Measurements from ENCODE around the gene ABCA7. TPM values are rescaled to one million over a fixed set of nuclear protein-coding genes. Genes with fewer than 3 reads are reported as not detected.
A peak's percentile ranks its signal among the peaks of the same experiment; 100 is the strongest.

Gene ABCA7
- total and polyA plus RNA-seq, 2 of the 13 experiments (the other 11 are each of a cell fraction or from before 2014, with no cell fraction given), result 4.4 to 32.4 TPM

DNA sequence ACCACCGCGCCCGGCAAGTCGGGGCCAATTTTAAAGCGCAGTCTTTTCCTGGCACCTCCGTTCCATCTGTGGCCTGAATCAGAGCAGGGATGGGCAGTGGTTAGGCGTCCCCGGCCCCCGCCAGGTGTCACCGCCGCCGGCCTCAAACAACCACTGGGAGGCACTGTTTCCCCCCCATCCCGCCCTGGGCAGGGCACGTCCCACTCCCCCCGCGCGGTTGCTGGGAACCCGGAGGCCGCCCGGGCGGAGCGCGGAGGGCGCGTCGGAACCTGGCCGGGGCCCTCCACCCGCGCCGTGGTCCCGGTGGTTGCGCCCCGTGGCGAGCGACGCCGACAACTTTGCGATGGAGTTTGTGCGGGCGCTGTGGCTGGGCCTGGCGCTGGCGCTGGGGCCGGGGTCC lies 39.8 kb upstream of the ABCA7 start, which contains the start of gene GRIN3B:
Gene GRIN3B (plus strand): TSS at position 325 of the 400 bp plus-strand sequence. CDS start 19 bp downstream, at position 344.
- intact Hi-C loops (cut with micrococcal nuclease; ENCODE audit: unreplicated experiment), result no loop called here
- peak; percentile 43 for DNase-seq (ENCODE audit: low spot score)
- in situ Hi-C loops (cut with HindIII; ENCODE audit: extremely low pct_ligation_motif_present, low pct_unique_long_range_greater_than_20kb), result no loop called here
- Histone ChIP-seq H3K79me2 (ENCODE audit: insufficient read depth, low read length) (no peaks in the 10 kb centered on the region), H3K9me3 (ENCODE audit: low read length) (no peaks in the 10 kb centered on the region), H3K9ac (ENCODE audit: insufficient read depth, low read depth, low read length) (0 out of 2 replicates have a peak within 1 kb of the TSS, but pooled peaks have one; percentile 8), H3K36me3 (replicated peaks in 1 of 2; ENCODE audit: control insufficient read depth in 1 of 2, insufficient read depth in 2 of 2, low read length in 2 of 2) (no peaks in the 10 kb centered on the region), H2AFZ (ENCODE audit: low read length) (no peak within 1 kb of the TSS), H3K4me1 (ENCODE audit: insufficient read depth, low read length) (peaks cover 36% of the 10 kb centered on the region), H4K20me1 (ENCODE audit: insufficient read depth, low read length) (no peaks in the 10 kb centered on the region), H3K27me3 (ENCODE audit: control insufficient read depth in 1 of 2, insufficient read depth in 2 of 2, low read length in 2 of 2) (peaks cover 14 to 50% of the 10 kb centered on the region in 2 experiments), H3K4me2 (ENCODE audit: low read depth, low read length) (peak within 1 kb of the TSS; percentile 65), H3K27ac (ENCODE audit: extremely low read length, insufficient read depth, low read length) (no peak within 1 kb of the TSS), H3K4me3 (replicated peaks in 1 of 3; ENCODE audit: insufficient read depth in 1 of 3, low read depth in 2 of 3, low read length in 3 of 3) (peak within 1 kb of the TSS; percentile 33 to 66 (median 37); a peak in 5 of 6 replicates)
- FAIRE-seq, result no peak
- ATAC-seq, result peak; percentile 41
- CTCF ChIA-PET (ENCODE audit: low intra/inter-chr PET ratio, low total read pairs), result no interaction called here
- no TSS peak for BruUV-seq (replicated peaks)
- WGBS (ENCODE audit: low lambda C conversion rate), result 0% methylated on average over 6 of the region's 43 CpGs
- POLR2A ChIA-PET, result no interaction called here
- TF ChIP-seq, protein P1, sequence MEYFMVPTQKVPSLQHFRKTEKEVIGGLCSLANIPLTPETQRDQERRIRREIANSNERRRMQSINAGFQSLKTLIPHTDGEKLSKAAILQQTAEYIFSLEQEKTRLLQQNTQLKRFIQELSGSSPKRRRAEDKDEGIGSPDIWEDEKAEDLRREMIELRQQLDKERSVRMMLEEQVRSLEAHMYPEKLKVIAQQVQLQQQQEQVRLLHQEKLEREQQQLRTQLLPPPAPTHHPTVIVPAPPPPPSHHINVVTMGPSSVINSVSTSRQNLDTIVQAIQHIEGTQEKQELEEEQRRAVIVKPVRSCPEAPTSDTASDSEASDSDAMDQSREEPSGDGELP (IDR thresholded peaks at IDR 0.05; ENCODE audit: borderline replicate concordance, low read depth), result 0 out of 2 replicates have a peak, but pooled peaks have one; percentile 10
- TF ChIP-seq, protein P2, sequence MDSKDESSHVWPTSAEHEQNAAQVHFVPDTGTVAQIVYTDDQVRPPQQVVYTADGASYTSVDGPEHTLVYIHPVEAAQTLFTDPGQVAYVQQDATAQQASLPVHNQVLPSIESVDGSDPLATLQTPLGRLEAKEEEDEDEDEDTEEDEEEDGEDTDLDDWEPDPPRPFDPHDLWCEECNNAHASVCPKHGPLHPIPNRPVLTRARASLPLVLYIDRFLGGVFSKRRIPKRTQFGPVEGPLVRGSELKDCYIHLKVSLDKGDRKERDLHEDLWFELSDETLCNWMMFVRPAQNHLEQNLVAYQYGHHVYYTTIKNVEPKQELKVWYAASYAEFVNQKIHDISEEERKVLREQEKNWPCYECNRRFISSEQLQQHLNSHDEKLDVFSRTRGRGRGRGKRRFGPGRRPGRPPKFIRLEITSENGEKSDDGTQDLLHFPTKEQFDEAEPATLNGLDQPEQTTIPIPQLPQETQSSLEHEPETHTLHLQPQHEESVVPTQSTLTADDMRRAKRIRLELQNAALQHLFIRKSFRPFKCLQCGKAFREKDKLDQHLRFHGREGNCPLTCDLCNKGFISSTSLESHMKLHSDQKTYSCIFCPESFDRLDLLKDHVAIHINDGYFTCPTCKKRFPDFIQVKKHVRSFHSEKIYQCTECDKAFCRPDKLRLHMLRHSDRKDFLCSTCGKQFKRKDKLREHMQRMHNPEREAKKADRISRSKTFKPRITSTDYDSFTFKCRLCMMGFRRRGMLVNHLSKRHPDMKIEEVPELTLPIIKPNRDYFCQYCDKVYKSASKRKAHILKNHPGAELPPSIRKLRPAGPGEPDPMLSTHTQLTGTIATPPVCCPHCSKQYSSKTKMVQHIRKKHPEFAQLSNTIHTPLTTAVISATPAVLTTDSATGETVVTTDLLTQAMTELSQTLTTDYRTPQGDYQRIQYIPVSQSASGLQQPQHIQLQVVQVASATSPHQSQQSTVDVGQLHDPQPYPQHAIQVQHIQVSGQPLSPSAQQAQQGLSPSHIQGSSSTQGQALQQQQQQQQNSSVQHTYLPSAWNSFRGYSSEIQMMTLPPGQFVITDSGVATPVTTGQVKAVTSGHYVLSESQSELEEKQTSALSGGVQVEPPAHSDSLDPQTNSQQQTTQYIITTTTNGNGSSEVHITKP (CRISPR knock-in tag; IDR thresholded peaks at IDR 0.05; ENCODE audit: low read depth), result no peak
- no peak for TF ChIP-seq RFX5 (IDR thresholded peaks at IDR 0.05; ENCODE audit: low read depth, low read length)
- TF ChIP-seq, protein P3, sequence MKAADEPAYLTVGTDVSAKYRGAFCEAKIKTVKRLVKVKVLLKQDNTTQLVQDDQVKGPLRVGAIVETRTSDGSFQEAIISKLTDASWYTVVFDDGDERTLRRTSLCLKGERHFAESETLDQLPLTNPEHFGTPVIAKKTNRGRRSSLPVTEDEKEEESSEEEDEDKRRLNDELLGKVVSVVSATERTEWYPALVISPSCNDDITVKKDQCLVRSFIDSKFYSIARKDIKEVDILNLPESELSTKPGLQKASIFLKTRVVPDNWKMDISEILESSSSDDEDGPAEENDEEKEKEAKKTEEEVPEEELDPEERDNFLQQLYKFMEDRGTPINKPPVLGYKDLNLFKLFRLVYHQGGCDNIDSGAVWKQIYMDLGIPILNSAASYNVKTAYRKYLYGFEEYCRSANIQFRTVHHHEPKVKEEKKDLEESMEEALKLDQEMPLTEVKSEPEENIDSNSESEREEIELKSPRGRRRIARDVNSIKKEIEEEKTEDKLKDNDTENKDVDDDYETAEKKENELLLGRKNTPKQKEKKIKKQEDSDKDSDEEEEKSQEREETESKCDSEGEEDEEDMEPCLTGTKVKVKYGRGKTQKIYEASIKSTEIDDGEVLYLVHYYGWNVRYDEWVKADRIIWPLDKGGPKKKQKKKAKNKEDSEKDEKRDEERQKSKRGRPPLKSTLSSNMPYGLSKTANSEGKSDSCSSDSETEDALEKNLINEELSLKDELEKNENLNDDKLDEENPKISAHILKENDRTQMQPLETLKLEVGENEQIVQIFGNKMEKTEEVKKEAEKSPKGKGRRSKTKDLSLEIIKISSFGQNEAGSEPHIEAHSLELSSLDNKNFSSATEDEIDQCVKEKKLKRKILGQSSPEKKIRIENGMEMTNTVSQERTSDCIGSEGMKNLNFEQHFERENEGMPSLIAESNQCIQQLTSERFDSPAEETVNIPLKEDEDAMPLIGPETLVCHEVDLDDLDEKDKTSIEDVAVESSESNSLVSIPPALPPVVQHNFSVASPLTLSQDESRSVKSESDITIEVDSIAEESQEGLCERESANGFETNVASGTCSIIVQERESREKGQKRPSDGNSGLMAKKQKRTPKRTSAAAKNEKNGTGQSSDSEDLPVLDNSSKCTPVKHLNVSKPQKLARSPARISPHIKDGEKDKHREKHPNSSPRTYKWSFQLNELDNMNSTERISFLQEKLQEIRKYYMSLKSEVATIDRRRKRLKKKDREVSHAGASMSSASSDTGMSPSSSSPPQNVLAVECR (CRISPR knock-in tag; IDR thresholded peaks at IDR 0.05; ENCODE audit: borderline replicate concordance), result peak; percentile 69; the same call in 1 of the 2 replicates
- 0 out of 2 replicates have a peak, but pooled peaks have one; percentile 45 for TF ChIP-seq ZBTB38 (CRISPR knock-in tag; IDR thresholded peaks at IDR 0.05)
- TF ChIP-seq, protein P4, sequence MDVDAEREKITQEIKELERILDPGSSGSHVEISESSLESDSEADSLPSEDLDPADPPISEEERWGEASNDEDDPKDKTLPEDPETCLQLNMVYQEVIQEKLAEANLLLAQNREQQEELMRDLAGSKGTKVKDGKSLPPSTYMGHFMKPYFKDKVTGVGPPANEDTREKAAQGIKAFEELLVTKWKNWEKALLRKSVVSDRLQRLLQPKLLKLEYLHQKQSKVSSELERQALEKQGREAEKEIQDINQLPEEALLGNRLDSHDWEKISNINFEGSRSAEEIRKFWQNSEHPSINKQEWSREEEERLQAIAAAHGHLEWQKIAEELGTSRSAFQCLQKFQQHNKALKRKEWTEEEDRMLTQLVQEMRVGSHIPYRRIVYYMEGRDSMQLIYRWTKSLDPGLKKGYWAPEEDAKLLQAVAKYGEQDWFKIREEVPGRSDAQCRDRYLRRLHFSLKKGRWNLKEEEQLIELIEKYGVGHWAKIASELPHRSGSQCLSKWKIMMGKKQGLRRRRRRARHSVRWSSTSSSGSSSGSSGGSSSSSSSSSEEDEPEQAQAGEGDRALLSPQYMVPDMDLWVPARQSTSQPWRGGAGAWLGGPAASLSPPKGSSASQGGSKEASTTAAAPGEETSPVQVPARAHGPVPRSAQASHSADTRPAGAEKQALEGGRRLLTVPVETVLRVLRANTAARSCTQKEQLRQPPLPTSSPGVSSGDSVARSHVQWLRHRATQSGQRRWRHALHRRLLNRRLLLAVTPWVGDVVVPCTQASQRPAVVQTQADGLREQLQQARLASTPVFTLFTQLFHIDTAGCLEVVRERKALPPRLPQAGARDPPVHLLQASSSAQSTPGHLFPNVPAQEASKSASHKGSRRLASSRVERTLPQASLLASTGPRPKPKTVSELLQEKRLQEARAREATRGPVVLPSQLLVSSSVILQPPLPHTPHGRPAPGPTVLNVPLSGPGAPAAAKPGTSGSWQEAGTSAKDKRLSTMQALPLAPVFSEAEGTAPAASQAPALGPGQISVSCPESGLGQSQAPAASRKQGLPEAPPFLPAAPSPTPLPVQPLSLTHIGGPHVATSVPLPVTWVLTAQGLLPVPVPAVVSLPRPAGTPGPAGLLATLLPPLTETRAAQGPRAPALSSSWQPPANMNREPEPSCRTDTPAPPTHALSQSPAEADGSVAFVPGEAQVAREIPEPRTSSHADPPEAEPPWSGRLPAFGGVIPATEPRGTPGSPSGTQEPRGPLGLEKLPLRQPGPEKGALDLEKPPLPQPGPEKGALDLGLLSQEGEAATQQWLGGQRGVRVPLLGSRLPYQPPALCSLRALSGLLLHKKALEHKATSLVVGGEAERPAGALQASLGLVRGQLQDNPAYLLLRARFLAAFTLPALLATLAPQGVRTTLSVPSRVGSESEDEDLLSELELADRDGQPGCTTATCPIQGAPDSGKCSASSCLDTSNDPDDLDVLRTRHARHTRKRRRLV (CRISPR knock-in tag; IDR thresholded peaks at IDR 0.05), result no peak
- TF ChIP-seq MTF1 (CRISPR knock-in tag; IDR thresholded peaks at IDR 0.05), result no peak
- TF ChIP-seq GABPB1 (CRISPR knock-in tag; IDR thresholded peaks at IDR 0.05), result peak; percentile 49; the same call in 1 of the 2 replicates

Measured in HepG2 (cell line).